ENCODE results near the gene THEM5. TPM values are rescaled to one million over a fixed set of nuclear protein-coding genes. Genes with fewer than 3 reads are reported as not detected.
A peak's percentile ranks its signal among the peaks of the same experiment; 100 is the strongest.

THEM5 gene
- total RNA-seq, 1 experiment from 2014 or later = not detected

DNA sequence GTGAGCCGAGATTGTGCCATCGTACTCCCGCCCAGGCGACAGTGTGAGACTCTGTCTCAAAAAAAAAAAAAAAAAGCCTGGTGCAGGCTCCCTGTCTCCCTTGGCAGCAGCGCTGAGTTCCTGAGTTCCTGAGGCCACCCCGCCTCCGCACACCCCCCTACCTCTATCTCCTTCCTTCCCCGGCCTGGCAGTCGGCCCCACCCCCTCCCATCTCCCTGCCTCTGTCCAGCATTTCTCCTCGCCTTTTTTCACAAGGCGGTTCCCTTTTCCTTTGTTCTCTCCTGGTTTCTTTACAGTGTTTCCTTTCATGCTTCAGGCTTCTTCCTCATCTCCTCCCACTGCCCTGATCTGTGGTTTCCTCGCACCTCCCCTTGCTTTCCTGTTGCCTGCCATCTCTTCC is 24.6 kb downstream of the THEM5 start:
- DNase-seq (ENCODE audit: low spot score) = peak; percentile 76
- in situ Hi-C loops (cut with HindIII; ENCODE audit: low sequenced_read_pairs) = no loop called here

- in situ Hi-C loops (cut with HindIII; ENCODE audit: low sequenced_read_pairs) = no loop called here
- DNase-seq (ENCODE audit: low spot score) = no peak
These were observed 25.7 kb downstream of the THEM5 start for GRCh38 chr1:151827853-151828252.

GRCh38 chr1:151825751-151826660 is 27.5 kb downstream of the THEM5 start:
- DNase-seq (ENCODE audit: low spot score) = peak; percentile 36
- in situ Hi-C loops (cut with HindIII; ENCODE audit: low sequenced_read_pairs) = no loop called here

GRCh38 chr1:151825204-151825603 is 28.3 kb downstream of the THEM5 start:
- DNase-seq (ENCODE audit: low spot score) = peak; percentile 71
- in situ Hi-C loops (cut with HindIII; ENCODE audit: low sequenced_read_pairs) = no loop called here

DNA sequence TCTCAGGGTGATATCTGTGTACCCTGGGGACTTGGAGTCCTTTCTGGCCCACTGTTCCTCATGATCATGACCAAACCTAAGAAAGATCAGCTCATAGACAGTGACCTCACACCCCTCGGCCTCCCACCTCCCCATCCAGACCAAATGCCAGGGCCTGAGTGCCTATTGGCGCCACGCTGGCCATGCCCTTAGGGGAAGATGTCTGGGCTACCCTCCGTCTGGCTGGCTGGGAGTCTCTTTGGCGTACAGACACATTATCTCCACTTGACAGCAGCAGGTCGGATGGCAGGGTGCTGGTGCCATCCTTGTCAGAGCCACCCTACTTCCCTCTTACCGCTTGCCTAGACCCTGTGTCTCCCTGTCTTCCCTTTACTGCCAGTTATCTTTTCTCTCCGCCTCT is 30.3 kb downstream of the THEM5 start:
- in situ Hi-C loops (cut with HindIII; ENCODE audit: low sequenced_read_pairs) = no loop called here
- no peak for DNase-seq (ENCODE audit: low spot score)

DNA sequence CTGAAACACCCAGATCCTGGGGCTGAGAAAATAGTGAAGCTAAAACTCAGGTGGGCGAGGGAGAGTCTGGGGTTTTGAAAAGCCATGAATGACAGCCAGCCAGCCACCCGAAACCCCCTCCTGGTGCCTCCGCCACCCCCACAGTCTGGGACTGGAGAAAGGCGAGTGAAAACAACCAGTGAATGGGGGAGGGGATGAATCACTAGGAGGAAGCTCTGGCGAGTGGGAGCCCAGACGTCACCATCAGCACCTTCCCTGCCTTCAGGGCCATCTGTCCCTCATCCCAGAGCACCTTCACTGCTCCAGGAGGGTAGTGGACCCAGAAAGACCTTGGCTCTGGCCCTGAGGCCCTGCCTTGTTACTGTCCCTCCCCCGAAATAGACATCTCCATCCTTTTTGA is 31.1 kb downstream of the THEM5 start:
- peak; percentile 78 for DNase-seq (ENCODE audit: low spot score)
- in situ Hi-C loops (cut with HindIII; ENCODE audit: low sequenced_read_pairs) = no loop called here

- in situ Hi-C loops (cut with HindIII; ENCODE audit: low sequenced_read_pairs) = no loop called here
- DNase-seq (ENCODE audit: low spot score) = no peak
These were observed 32.6 kb downstream of the THEM5 start for GRCh38 chr1:151820940-151821339.

DNA sequence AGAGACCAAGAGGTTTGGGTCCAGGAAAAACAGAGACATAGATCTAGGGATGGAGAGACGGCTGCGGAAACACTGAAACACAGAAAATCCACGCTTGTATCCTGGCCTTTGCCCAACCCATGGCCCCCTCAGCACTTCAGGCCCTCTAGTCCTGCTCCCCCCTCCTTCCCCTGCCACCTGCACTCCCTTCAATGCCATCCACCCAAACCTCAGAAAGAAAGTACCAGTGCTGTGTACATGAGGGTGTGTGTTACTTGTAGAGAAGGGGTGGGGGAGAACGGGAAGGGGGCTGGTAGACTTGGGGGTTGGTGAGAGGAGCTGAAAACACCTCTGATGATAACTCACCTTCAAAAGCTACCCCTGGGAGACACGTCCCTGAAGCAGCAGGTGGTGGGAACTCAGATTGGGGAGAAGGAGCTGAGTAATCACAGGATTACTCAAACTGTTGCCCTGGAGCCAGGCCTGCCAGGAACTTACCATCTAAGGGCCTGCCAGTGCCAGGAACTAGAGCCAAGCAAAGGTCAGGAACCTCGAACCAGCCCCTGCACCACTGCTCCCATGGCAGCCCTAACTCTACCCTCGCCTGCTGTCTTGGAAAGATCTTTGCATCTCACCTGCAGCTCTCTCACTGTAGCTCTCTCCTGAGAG is 33.4 kb downstream of the THEM5 start:
- DNase-seq (ENCODE audit: low spot score) = no peak
- in situ Hi-C loops (cut with HindIII; ENCODE audit: low sequenced_read_pairs) = no loop called here

- in situ Hi-C loops (cut with HindIII; ENCODE audit: low sequenced_read_pairs) = no loop called here
- DNase-seq (ENCODE audit: low spot score) = no peak
These were observed 34.2 kb downstream of the THEM5 start for GRCh38 chr1:151819227-151819835.

DNA sequence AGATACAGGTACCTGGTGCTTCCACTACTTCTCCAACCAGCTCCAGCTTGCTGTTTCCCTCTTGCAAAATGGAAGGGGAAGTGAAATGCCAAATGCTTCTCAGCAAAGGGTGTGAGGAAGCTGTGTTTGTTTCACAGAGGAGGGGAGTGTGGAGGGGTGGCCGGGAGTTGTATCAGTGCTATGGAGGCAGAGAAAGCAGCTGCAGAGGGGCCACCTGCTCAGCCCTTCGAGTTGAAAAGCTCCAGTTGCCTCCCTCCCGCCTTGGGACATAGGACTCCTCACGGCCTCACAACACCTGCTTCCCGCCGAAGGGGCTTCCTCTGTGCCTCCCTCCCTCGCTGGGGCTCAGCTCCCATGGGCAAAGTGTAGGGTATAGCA is 36.2 kb downstream of the THEM5 start:
- DNase-seq (ENCODE audit: low spot score) = no peak
- in situ Hi-C loops (cut with HindIII; ENCODE audit: low sequenced_read_pairs) = no loop called here

GRCh38 chr1:151816548-151817352 is 36.8 kb downstream of the THEM5 start:
- peak; percentile 60 for DNase-seq (ENCODE audit: low spot score)
- in situ Hi-C loops (cut with HindIII; ENCODE audit: low sequenced_read_pairs) = no loop called here

GRCh38 chr1:151815716-151816327 is 37.7 kb downstream of the THEM5 start:
- DNase-seq (ENCODE audit: low spot score) = peak; percentile 57
- in situ Hi-C loops (cut with HindIII; ENCODE audit: low sequenced_read_pairs) = no loop called here

GRCh38 chr1:151814971-151815545 is 38.5 kb downstream of the THEM5 start:
- DNase-seq (ENCODE audit: low spot score) = no peak
- in situ Hi-C loops (cut with HindIII; ENCODE audit: low sequenced_read_pairs) = no loop called here

GRCh38 chr1:151814426-151814825 is 39.1 kb downstream of the THEM5 start:
- DNase-seq (ENCODE audit: low spot score) = peak; percentile 35
- in situ Hi-C loops (cut with HindIII; ENCODE audit: low sequenced_read_pairs) = no loop called here

DNA sequence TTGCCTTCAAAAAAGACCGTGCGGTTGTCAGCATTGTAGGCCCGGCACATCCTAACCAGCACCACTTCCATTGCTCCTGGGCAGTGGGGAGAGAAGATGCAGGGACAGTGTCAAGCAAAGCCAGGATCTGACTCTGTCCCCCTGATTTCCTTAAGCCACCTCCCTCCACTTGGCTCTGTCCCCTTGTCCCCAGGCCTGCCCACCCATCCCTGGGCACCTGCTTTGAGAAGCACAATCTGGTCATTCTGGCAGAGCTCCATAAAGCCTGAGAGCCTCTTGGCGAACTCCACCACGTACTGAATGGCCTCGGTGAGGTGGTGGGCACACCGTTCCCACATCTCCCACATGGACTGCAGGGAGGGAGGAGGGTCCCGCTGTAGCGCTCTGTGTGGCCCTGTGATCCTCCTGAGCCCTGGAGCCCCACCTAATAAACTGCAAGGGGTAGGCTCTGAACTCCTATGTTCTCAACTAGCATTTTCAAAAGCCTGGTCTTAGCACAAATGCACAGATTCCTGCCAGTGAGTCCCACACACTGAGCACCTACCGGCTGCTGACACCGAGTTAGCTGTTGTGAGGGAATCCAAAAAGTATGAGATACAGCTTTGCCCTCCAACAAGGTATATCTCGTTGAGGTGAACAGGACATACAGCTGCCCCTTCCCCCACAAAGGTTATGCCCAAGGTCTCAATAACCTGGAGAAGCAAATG is 40.1 kb downstream of the THEM5 start:
- peak; percentile 88 for DNase-seq (ENCODE audit: low spot score)
- in situ Hi-C loops (cut with HindIII; ENCODE audit: low sequenced_read_pairs) = no loop called here

- no peak for DNase-seq (ENCODE audit: low spot score)
- in situ Hi-C loops (cut with HindIII; ENCODE audit: low sequenced_read_pairs) = no loop called here
These were observed 42.3 kb downstream of the THEM5 start for GRCh38 chr1:151811181-151811580.

DNA sequence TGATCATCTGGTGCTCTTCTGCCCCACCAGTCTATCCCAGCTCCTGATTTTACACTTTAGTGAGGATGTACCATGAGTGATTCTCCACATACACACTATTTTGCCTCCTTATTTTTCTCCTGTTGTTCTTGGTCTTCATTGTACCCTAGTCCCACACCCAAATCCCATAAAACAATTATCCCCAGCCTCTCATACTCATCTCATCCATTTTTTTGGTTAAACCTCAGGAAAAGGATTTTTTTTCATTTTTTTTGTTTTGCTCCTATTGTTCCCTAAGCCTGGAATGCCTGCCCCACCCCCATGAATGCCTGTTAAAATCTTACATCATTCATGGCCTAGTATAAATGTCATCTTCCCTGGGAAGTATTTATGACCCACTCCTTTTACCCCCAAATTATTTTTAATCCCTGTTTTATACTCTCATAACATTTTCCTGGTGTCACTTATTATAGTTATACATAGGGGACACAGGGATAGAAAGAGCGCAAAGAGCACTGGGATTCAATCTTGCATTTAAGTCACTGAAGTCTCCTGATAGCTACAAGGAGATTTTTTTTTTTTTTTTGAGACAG is 43.4 kb downstream of the THEM5 start:
- DNase-seq (ENCODE audit: low spot score) = no peak
- in situ Hi-C loops (cut with HindIII; ENCODE audit: low sequenced_read_pairs) = no loop called here
